Calu3 (cell line): ENCODE data around the gene ACOT11. TPM values are rescaled to one million over a fixed set of nuclear protein-coding genes. Genes with fewer than 3 reads are reported as not detected.

ENCODE experiments used
- BruUV-seq: library from RNA; stranded (reverse); fragments of 400-500 nt; replicated peaks from 2 replicates; lab custom pipeline; 2021; lab: Mats Ljungman, UMichigan
- CTCF ChIA-PET: fragments of 300-600 bp; sonication (Branson Sonifier 250); formaldehyde crosslinking; loops from one replicate; lab custom pipeline; 2022; ENCODE audit warnings: antibody characterized with exemption; lab: Charles Lee
- DNase-seq: peaks from one replicate; pipeline ENCODE4 v3.0.0; 2022
- H3K27ac Mint-ChIP-seq: one replicate; pipeline ENCODE4 v1.8.0; 2022; ENCODE audit warnings: mixed read lengths; ENCODE audit not compliant: unreplicated experiment
- H3K27me3 Mint-ChIP-seq: one replicate; pipeline ENCODE4 v1.8.0; 2022; ENCODE audit warnings: mixed read lengths; ENCODE audit not compliant: unreplicated experiment
- H3K36me3 Mint-ChIP-seq: one replicate; pipeline ENCODE4 v1.8.0; 2022; ENCODE audit warnings: mild to moderate bottlenecking, moderate library complexity, mixed read lengths; ENCODE audit not compliant: insufficient read depth, unreplicated experiment
- H3K4me1 Mint-ChIP-seq: one replicate; pipeline ENCODE4 v1.8.0; 2022; ENCODE audit warnings: mild to moderate bottlenecking, low read depth, mixed read lengths; ENCODE audit not compliant: unreplicated experiment
- H3K4me3 Mint-ChIP-seq: one replicate; pipeline ENCODE4 v1.8.0; 2022; ENCODE audit warnings: mild to moderate bottlenecking, low read depth, moderate library complexity, mixed read lengths; ENCODE audit not compliant: unreplicated experiment
- H3K9me3 Mint-ChIP-seq: one replicate; pipeline ENCODE4 v1.8.0; 2022; ENCODE audit warnings: low read depth, mixed read lengths; ENCODE audit not compliant: unreplicated experiment
- CTCF ChIP-seq: fragments of 200-600 bp; IDR thresholded peaks from one replicate; pipeline ENCODE4 v1.8.0; 2022; ENCODE audit warnings: antibody characterized with exemption; ENCODE audit not compliant: unreplicated experiment
- intact Hi-C: fragments of 100-400 bp; cut with micrococcal nuclease; formaldehyde crosslinking; loops from one replicate; pipeline ENCODE4 v1.10.0; 2022; ENCODE audit not compliant: unreplicated experiment
- total RNA-seq: library from RNA; stranded (reverse); gene quantifications from 2 replicates; pipeline ENCODE4 v1.2.3, GENCODE V29; 2022

The ACOT11 gene
- total RNA-seq, 1 experiment from 2014 or later = 10.4 TPM

- Mint-ChIP-seq H3K4me1 (no peaks in the 10 kb centered on the region), H3K36me3 (no peaks in the 10 kb centered on the region), H3K27ac (no peak overlapping the region), H3K27me3 (peaks cover 43% of the 10 kb centered on the region), H3K9me3 (peaks cover 5% of the 10 kb centered on the region), H3K4me3 (no peak overlapping the region)
- CTCF ChIA-PET = no interaction called here
- no TSS peak for BruUV-seq
- TF ChIP-seq CTCF = no peak
- intact Hi-C loops = no loop called here
- DNase-seq = no peak
Measured at GRCh38 chr1:54640361-54640760, 92.3 kb downstream of the ACOT11 start.

GRCh38 chr1:54640863-54641836 is 93.1 kb downstream of the ACOT11 start, which contains the start of gene MROH7:
MROH7 (plus strand) TSS chr1:54641786; CDS start chr1:54652927, 11,141 bp downstream.
- intact Hi-C loops = no loop called here
- H3K27me3 Mint-ChIP-seq = peaks cover 43% of the 10 kb centered on the region
- DNase-seq = no peak
- H3K27ac Mint-ChIP-seq = no peak within 1 kb of the TSS
- no TSS peak for BruUV-seq
- no peak within 1 kb of the TSS for H3K4me3 Mint-ChIP-seq
- no peaks in the 10 kb centered on the region for H3K36me3 Mint-ChIP-seq
- no peaks in the 10 kb centered on the region for H3K4me1 Mint-ChIP-seq
- no peak for TF ChIP-seq CTCF
- CTCF ChIA-PET = no interaction called here
- peaks cover 5% of the 10 kb centered on the region for H3K9me3 Mint-ChIP-seq

- H3K4me3 Mint-ChIP-seq = no peak overlapping the region
- peaks cover 4% of the 10 kb centered on the region for H3K4me1 Mint-ChIP-seq
- H3K9me3 Mint-ChIP-seq = peaks cover 5% of the 10 kb centered on the region
- DNase-seq = no peak
- no peak for TF ChIP-seq CTCF
- no TSS peak for BruUV-seq
- H3K27me3 Mint-ChIP-seq = peaks cover 43% of the 10 kb centered on the region
- H3K36me3 Mint-ChIP-seq = no peaks in the 10 kb centered on the region
- CTCF ChIA-PET = no interaction called here
- intact Hi-C loops = no loop called here
- no peak overlapping the region for H3K27ac Mint-ChIP-seq
Measured at GRCh38 chr1:54643736-54644135, 95.7 kb downstream of the ACOT11 start.

- BruUV-seq = no TSS peak
- Mint-ChIP-seq H3K9me3 (peaks cover 5% of the 10 kb centered on the region), H3K36me3 (no peaks in the 10 kb centered on the region), H3K4me3 (no peak overlapping the region), H3K27ac (no peak overlapping the region), H3K27me3 (peaks cover 38% of the 10 kb centered on the region), H3K4me1 (peaks cover 13% of the 10 kb centered on the region)
- intact Hi-C loops = no loop called here
- CTCF ChIA-PET = no interaction called here
- DNase-seq = no peak
- TF ChIP-seq CTCF = no peak
Measured at GRCh38 chr1:54645806-54646676, 98.0 kb downstream of the ACOT11 start.
